ENCODE results near the gene STAB2.
A peak's percentile ranks its signal among the peaks of the same experiment; 100 is the strongest.

The STAB2 gene

GRCh38 chr12:103786201-103786600, 199.1 kb downstream of the STAB2 start:
- peaks cover 31% of the 10 kb centered on the region for H3K36me3 ChIP-seq (ENCODE audit: insufficient read depth, low read length)
- no peak overlapping the region for H3K9ac ChIP-seq (ENCODE audit: low read depth, low read length)

GRCh38 chr12:103791350-103791920, 204.4 kb downstream of the STAB2 start:
- H3K9me3 ChIP-seq (replicated peaks; ENCODE audit: low read length) = no peaks in the 10 kb centered on the region

More at GRCh38 chr12:103786201-103786600, 199.1 kb downstream of the STAB2 start:
- Histone ChIP-seq H3K9me3 (replicated peaks; ENCODE audit: low read length) (no peaks in the 10 kb centered on the region), H3K4me1 (ENCODE audit: control insufficient read depth, insufficient read depth, low read length) (no peaks in the 10 kb centered on the region), H3K4me2 (ENCODE audit: low read length) (no peak overlapping the region), H3K4me3 (ENCODE audit: low read length) (no peak overlapping the region), H3K27me3 (ENCODE audit: control insufficient read depth, insufficient read depth, low read length) (no peaks in the 10 kb centered on the region)

GRCh38 chr12:103793046-103793445, 206.0 kb downstream of the STAB2 start:
- H3K27me3 ChIP-seq (ENCODE audit: control insufficient read depth, insufficient read depth, low read length) = no peaks in the 10 kb centered on the region
- no peak overlapping the region for H3K9ac ChIP-seq (ENCODE audit: low read depth, low read length)
- H3K4me1 ChIP-seq (ENCODE audit: control insufficient read depth, insufficient read depth, low read length) = no peaks in the 10 kb centered on the region
- H3K4me3 ChIP-seq (ENCODE audit: low read length) = no peak overlapping the region
- H3K36me3 ChIP-seq (ENCODE audit: insufficient read depth, low read length) = peaks cover 52% of the 10 kb centered on the region
- H3K9me3 ChIP-seq (replicated peaks; ENCODE audit: low read length) = no peaks in the 10 kb centered on the region
- no peak overlapping the region for H3K4me2 ChIP-seq (ENCODE audit: low read length)

More at GRCh38 chr12:103791350-103791920, 204.4 kb downstream of the STAB2 start:
- no peaks in the 10 kb centered on the region for H3K4me1 ChIP-seq (ENCODE audit: control insufficient read depth, insufficient read depth, low read length)
- H3K27me3 ChIP-seq (ENCODE audit: control insufficient read depth, insufficient read depth, low read length) = no peaks in the 10 kb centered on the region
- no peak overlapping the region for H3K4me3 ChIP-seq (ENCODE audit: low read length)
- H3K36me3 ChIP-seq (ENCODE audit: insufficient read depth, low read length) = peaks cover 45% of the 10 kb centered on the region
- no peak overlapping the region for H3K9ac ChIP-seq (ENCODE audit: low read depth, low read length)
- H3K4me2 ChIP-seq (ENCODE audit: low read length) = no peak overlapping the region

GRCh38 chr12:103793512-103794045, 206.5 kb downstream of the STAB2 start:
- Histone ChIP-seq H3K36me3 (ENCODE audit: insufficient read depth, low read length) (peaks cover 55% of the 10 kb centered on the region), H3K4me1 (ENCODE audit: control insufficient read depth, insufficient read depth, low read length) (no peaks in the 10 kb centered on the region), H3K9ac (ENCODE audit: low read depth, low read length) (no peak overlapping the region), H3K9me3 (replicated peaks; ENCODE audit: low read length) (no peaks in the 10 kb centered on the region), H3K4me2 (ENCODE audit: low read length) (no peak overlapping the region), H3K27me3 (ENCODE audit: control insufficient read depth, insufficient read depth, low read length) (no peaks in the 10 kb centered on the region), H3K4me3 (ENCODE audit: low read length) (no peak overlapping the region)

GRCh38 chr12:103794309-103795213, 207.5 kb downstream of the STAB2 start:
- no peak overlapping the region for H3K4me2 ChIP-seq (ENCODE audit: low read length)
- H3K9me3 ChIP-seq (replicated peaks; ENCODE audit: low read length) = no peaks in the 10 kb centered on the region
- H3K27me3 ChIP-seq (ENCODE audit: control insufficient read depth, insufficient read depth, low read length) = no peaks in the 10 kb centered on the region
- H3K4me1 ChIP-seq (ENCODE audit: control insufficient read depth, insufficient read depth, low read length) = no peaks in the 10 kb centered on the region
- H3K4me3 ChIP-seq (ENCODE audit: low read length) = no peak overlapping the region
- H3K9ac ChIP-seq (ENCODE audit: low read depth, low read length) = no peak overlapping the region
- peaks cover 52% of the 10 kb centered on the region for H3K36me3 ChIP-seq (ENCODE audit: insufficient read depth, low read length)

GRCh38 chr12:103798586-103798985, 211.5 kb downstream of the STAB2 start:
- peaks cover 33% of the 10 kb centered on the region for H3K36me3 ChIP-seq (ENCODE audit: insufficient read depth, low read length)
- no peak overlapping the region for H3K4me2 ChIP-seq (ENCODE audit: low read length)
- no peak overlapping the region for H3K4me3 ChIP-seq (ENCODE audit: low read length)
- H3K9me3 ChIP-seq (replicated peaks; ENCODE audit: low read length) = no peaks in the 10 kb centered on the region
- H3K9ac ChIP-seq (ENCODE audit: low read depth, low read length) = no peak overlapping the region
- H3K4me1 ChIP-seq (ENCODE audit: control insufficient read depth, insufficient read depth, low read length) = peaks cover 30% of the 10 kb centered on the region
- H3K27me3 ChIP-seq (ENCODE audit: control insufficient read depth, insufficient read depth, low read length) = no peaks in the 10 kb centered on the region

GRCh38 chr12:103799504-103799856, 212.4 kb downstream of the STAB2 start:
- Histone ChIP-seq H3K4me3 (ENCODE audit: low read length) (no peak overlapping the region), H3K9me3 (replicated peaks; ENCODE audit: low read length) (no peaks in the 10 kb centered on the region), H3K4me1 (ENCODE audit: control insufficient read depth, insufficient read depth, low read length) (peaks cover 36% of the 10 kb centered on the region), H3K4me2 (ENCODE audit: low read length) (no peak overlapping the region), H3K9ac (ENCODE audit: low read depth, low read length) (no peak overlapping the region), H3K27me3 (ENCODE audit: control insufficient read depth, insufficient read depth, low read length) (no peaks in the 10 kb centered on the region), H3K36me3 (ENCODE audit: insufficient read depth, low read length) (peaks cover 27% of the 10 kb centered on the region)

- Histone ChIP-seq H3K4me1 (ENCODE audit: control insufficient read depth, insufficient read depth, low read length) (peaks cover 42% of the 10 kb centered on the region), H3K4me3 (ENCODE audit: low read length) (peak overlapping the region; percentile 15), H3K36me3 (ENCODE audit: insufficient read depth, low read length) (peaks cover 21% of the 10 kb centered on the region), H3K4me2 (ENCODE audit: low read length) (peak overlapping the region; percentile 53), H3K9me3 (replicated peaks; ENCODE audit: low read length) (no peaks in the 10 kb centered on the region), H3K9ac (ENCODE audit: low read depth, low read length) (peak overlapping the region; percentile 7), H3K27me3 (ENCODE audit: control insufficient read depth, insufficient read depth, low read length) (no peaks in the 10 kb centered on the region)
Measured at GRCh38 chr12:103799857-103800771, 213.0 kb downstream of the STAB2 start.

GRCh38 chr12:103801709-103802585, 214.9 kb downstream of the STAB2 start:
- H3K36me3 ChIP-seq (ENCODE audit: insufficient read depth, low read length) = peaks cover 20% of the 10 kb centered on the region
- H3K27me3 ChIP-seq (ENCODE audit: control insufficient read depth, insufficient read depth, low read length) = no peaks in the 10 kb centered on the region
- H3K4me1 ChIP-seq (ENCODE audit: control insufficient read depth, insufficient read depth, low read length) = peaks cover 60% of the 10 kb centered on the region
- no peak overlapping the region for H3K4me2 ChIP-seq (ENCODE audit: low read length)
- H3K4me3 ChIP-seq (ENCODE audit: low read length) = no peak overlapping the region
- H3K9ac ChIP-seq (ENCODE audit: low read depth, low read length) = no peak overlapping the region
- H3K9me3 ChIP-seq (replicated peaks; ENCODE audit: low read length) = no peaks in the 10 kb centered on the region

- no peak overlapping the region for H3K9ac ChIP-seq (ENCODE audit: low read depth, low read length)
- no peaks in the 10 kb centered on the region for H3K27me3 ChIP-seq (ENCODE audit: control insufficient read depth, insufficient read depth, low read length)
- peaks cover 66% of the 10 kb centered on the region for H3K4me1 ChIP-seq (ENCODE audit: control insufficient read depth, insufficient read depth, low read length)
- no peak overlapping the region for H3K4me2 ChIP-seq (ENCODE audit: low read length)
- no peaks in the 10 kb centered on the region for H3K9me3 ChIP-seq (replicated peaks; ENCODE audit: low read length)
- peaks cover 21% of the 10 kb centered on the region for H3K36me3 ChIP-seq (ENCODE audit: insufficient read depth, low read length)
- no peak overlapping the region for H3K4me3 ChIP-seq (ENCODE audit: low read length)
Measured at GRCh38 chr12:103802586-103802886, 215.5 kb downstream of the STAB2 start.

All from skeletal muscle satellite cell (primary cell).